Panc1 (cell line): ENCODE measurements around the gene TTC39B.

Experiments used
- CTCF ChIP-seq: fragments of 450-650 bp; IDR thresholded peaks from 2 replicates; pipeline ENCODE4 v1.5.1; 2017; ENCODE audit warnings: mild to moderate bottlenecking
- POLR2AphosphoS5 ChIP-seq: IDR thresholded peaks from 2 replicates; pipeline ENCODE4 v1.6.1; 2012; ENCODE audit warnings: mild to moderate bottlenecking, low read depth, low read length, moderate library complexity
- TCF7L2 ChIP-seq: IDR thresholded peaks from 2 replicates; pipeline ENCODE4 v1.6.1; 2011; ENCODE audit warnings: mild to moderate bottlenecking, low read depth, low read length, inconsistent platforms

- TF ChIP-seq CTCF (no peak), POLR2AphosphoS5 (no peak), TCF7L2 (no peak)
These were observed 35.6 kb downstream of the TTC39B start for GRCh38 chr9:15271403-15271802.
